BE2C (cell line): Measurements from ENCODE around the gene NAA10.
A peak's percentile ranks its signal among the peaks of the same experiment; 100 is the strongest.

Experiments used
- DNase-seq: peaks from one replicate; pipeline ENCODE4 v3.0.0-alpha.2; 2020
- H3K27me3 ChIP-seq: fragments of 250-450 bp; sonication (Bioruptor Pico); 2 replicates; pipeline ENCODE4 v1.5.1; 2020; ENCODE audit warnings: mild to moderate bottlenecking
- H3K36me3 ChIP-seq: fragments of 250-450 bp; sonication (Bioruptor Pico); 2 replicates; pipeline ENCODE4 v1.5.1; 2020; ENCODE audit warnings: mild to moderate bottlenecking
- H3K4me1 ChIP-seq: fragments of 250-450 bp; sonication (Bioruptor Pico); 2 replicates; pipeline ENCODE4 v1.5.1; 2020
- H3K4me3 ChIP-seq: 2 replicates; pipeline ENCODE4 v1.5.1; 2011; ENCODE audit warnings: low read depth, low read length
- H3K9me3 ChIP-seq: fragments of 250-450 bp; sonication (Bioruptor Pico); 2 replicates; pipeline ENCODE4 v1.5.1; 2020
- TF ChIP-seq, protein P1 (sequence below): IDR thresholded peaks from 2 replicates; pipeline ENCODE4 v1.5.1; 2012; ENCODE audit warnings: mild to moderate bottlenecking, low read depth, low read length

The NAA10 gene

GRCh38 chrX:153970357-153971123 is 35.7 kb upstream of the NAA10 start:
- TF ChIP-seq, protein P1, sequence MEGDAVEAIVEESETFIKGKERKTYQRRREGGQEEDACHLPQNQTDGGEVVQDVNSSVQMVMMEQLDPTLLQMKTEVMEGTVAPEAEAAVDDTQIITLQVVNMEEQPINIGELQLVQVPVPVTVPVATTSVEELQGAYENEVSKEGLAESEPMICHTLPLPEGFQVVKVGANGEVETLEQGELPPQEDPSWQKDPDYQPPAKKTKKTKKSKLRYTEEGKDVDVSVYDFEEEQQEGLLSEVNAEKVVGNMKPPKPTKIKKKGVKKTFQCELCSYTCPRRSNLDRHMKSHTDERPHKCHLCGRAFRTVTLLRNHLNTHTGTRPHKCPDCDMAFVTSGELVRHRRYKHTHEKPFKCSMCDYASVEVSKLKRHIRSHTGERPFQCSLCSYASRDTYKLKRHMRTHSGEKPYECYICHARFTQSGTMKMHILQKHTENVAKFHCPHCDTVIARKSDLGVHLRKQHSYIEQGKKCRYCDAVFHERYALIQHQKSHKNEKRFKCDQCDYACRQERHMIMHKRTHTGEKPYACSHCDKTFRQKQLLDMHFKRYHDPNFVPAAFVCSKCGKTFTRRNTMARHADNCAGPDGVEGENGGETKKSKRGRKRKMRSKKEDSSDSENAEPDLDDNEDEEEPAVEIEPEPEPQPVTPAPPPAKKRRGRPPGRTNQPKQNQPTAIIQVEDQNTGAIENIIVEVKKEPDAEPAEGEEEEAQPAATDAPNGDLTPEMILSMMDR: no peak
- Histone ChIP-seq H3K36me3 (peaks cover 30% of the 10 kb centered on the region), H3K9me3 (no peaks in the 10 kb centered on the region), H3K4me3 (peak overlapping the region; percentile 93), H3K27me3 (no peaks in the 10 kb centered on the region), H3K4me1 (peaks cover 10% of the 10 kb centered on the region)
- peak; percentile 59 for DNase-seq

DNA sequence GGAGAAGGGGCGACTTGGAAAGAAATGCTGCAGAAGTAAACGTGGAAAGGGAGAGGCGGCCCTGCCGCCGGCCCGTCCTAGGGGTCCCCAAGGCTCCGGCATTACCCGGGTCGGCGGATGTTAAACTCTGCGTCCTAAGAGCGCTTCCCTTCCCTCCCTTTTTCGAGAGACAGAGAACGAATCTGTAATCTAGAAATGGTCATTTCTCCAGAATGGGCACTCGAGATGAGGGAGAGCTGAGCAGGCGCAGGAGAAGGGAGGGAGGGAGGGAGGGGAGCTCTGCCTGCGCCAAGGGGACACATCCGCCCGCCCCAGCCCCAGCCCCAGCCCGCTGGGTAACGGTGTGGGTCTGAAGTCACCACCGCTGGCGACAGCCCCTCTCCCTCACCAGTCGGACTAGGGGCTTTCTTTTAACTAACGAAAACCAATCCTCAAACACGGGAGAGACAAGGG is 35.1 kb upstream of the NAA10 start:
- Histone ChIP-seq H3K4me1 (peaks cover 10% of the 10 kb centered on the region), H3K9me3 (no peaks in the 10 kb centered on the region), H3K27me3 (no peaks in the 10 kb centered on the region), H3K4me3 (peak overlapping the region; percentile 93), H3K36me3 (peaks cover 33% of the 10 kb centered on the region)
- DNase-seq: no peak
- TF ChIP-seq, protein P1: no peak

DNA sequence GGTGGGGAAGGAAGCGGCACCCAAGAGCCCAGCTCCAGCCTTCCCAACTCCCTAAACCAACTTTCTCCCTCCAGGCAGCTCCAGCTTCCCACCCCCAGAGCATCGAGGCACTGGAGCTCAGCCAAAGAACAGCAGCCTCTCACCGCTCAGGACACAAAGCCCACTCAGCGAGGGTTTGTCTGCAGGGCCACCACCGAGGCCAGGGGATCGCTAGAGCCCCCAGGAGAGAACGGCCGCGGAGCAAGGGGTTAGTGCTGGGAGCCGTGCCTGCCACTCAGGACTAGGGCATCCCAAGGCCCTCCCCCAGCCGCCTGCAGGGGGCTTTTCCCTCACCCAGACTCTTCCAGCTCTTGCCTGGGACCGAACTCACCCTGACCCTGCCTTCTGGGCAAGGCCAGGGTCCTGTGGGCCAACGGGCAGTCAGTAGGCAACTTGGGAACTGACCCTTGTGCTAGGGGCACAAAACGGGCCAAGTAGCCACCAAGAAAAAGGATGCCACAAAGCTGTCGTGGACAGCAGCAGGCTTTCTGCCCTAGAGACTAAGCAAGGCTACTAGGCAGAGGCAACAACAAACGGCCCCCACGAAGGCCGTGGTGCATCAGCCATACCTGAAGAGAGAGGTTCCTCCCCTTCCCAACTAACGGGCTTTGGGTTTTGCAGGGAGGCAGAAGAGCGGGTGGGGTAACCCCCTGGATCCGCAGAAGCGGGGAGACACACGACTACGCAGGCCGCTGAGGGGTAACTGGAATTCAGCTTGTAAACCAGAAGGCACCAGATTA is 34.5 kb upstream of the NAA10 start:
- peaks cover 38% of the 10 kb centered on the region for H3K36me3 ChIP-seq
- H3K9me3 ChIP-seq: no peaks in the 10 kb centered on the region
- DNase-seq: peak; percentile 42
- H3K4me3 ChIP-seq: peak overlapping the region; percentile 93
- peaks cover 9% of the 10 kb centered on the region for H3K4me1 ChIP-seq
- TF ChIP-seq, protein P1: peak; percentile 12; the same call in 1 of the 2 replicates
- H3K27me3 ChIP-seq: no peaks in the 10 kb centered on the region

DNA sequence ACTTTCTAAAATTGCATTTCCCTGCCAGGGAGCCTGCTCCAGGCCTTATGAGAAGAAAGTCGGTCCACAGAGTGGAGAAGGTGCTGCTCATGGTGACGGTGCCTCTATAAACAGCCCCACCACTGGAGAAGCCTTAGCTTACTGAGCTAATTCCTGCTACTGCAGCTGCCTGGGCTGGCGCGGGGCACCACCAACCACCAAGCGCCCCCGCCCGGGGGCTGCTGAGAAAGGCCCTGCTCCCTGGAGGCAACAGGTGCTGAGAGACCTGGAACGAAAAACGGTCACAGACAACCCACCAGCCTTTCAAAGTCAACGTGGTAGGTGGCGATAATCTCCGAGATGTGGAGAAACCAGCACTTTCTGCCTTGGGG is 33.9 kb upstream of the NAA10 start:
- DNase-seq: peak; percentile 55
- Histone ChIP-seq H3K36me3 (peaks cover 44% of the 10 kb centered on the region), H3K9me3 (no peaks in the 10 kb centered on the region), H3K4me1 (peaks cover 3% of the 10 kb centered on the region), H3K27me3 (no peaks in the 10 kb centered on the region), H3K4me3 (peak overlapping the region; percentile 93)
- TF ChIP-seq, protein P1: 0 out of 2 replicates have a peak, but pooled peaks have one; percentile 10

DNA sequence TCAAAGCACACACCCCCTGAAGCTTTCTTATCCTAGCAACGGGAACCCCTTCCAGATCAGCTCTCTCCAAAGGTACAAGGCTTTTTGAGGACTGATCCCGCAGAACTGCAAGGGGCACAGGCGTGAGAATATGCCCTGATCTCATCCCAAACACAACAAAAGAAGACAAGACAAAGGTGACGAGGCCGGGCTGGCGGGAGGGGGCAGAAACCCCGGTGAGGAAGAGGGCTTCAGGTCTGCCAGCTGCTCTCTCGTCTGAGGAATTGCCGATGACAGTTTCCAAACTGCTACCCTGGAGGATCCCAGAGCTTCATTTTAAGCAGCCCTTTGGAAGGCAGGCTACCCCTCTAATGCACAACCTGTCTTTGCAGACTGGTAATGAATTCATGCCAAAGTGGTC is 33.4 kb upstream of the NAA10 start:
- DNase-seq: peak; percentile 0
- Histone ChIP-seq H3K36me3 (peaks cover 49% of the 10 kb centered on the region), H3K27me3 (no peaks in the 10 kb centered on the region), H3K4me1 (peaks cover 3% of the 10 kb centered on the region; the same call in 1 of the 2 replicates), H3K4me3 (peak overlapping the region; percentile 93), H3K9me3 (no peaks in the 10 kb centered on the region)
- TF ChIP-seq, protein P1: no peak
